HEK293 (cell line): ENCODE measurements around the gene ANKH.

Experiments used
- CTCF ChIA-PET: fragments of 350-600 bp; formaldehyde crosslinking; extraction: SDS; loops from one replicate; lab custom pipeline; 2021; ENCODE audit warnings: antibody characterized with exemption; lab: Yijun Ruan, JAX
- POLR2A ChIA-PET: fragments of 300-600 bp; formaldehyde crosslinking; extraction: SDS; loops from one replicate; lab custom pipeline; 2020; ENCODE audit warnings: antibody characterized with exemption, inconsistent platforms; lab: Yijun Ruan, JAX
- H3K27ac ChIP-seq: fragments of 200-500 bp; sonication (Bioruptor generic); 2 replicates; pipeline ENCODE4 v1.5.1; 2014; ENCODE audit warnings: low read depth, low read length, control low read depth, inconsistent platforms; ENCODE audit errors: extremely low read depth
- H3K36me3 ChIP-seq, 2 experiments: fragments of 200-500 bp in 1 of 2; sonication (Bioruptor generic) in 1 of 2; 1 replicate in 1 of 2; 2 replicates in 1 of 2; pipeline ENCODE4 v1.5.1; 2014 to 2017; ENCODE audit warnings: inconsistent platforms in 2 of 2, low read length in 2 of 2; ENCODE audit not compliant: control insufficient read depth in 2 of 2, insufficient read depth in 1 of 2
- H3K4me1 ChIP-seq: fragments of 200-500 bp; sonication (Bioruptor generic); 2 replicates; pipeline ENCODE4 v1.5.1; 2014; ENCODE audit warnings: mild to moderate bottlenecking, low read length, inconsistent platforms; ENCODE audit not compliant: control insufficient read depth, insufficient read depth
- H3K4me3 ChIP-seq: 2 replicates; pipeline ENCODE4 v1.5.1; 2011; ENCODE audit warnings: low read depth, mild to moderate bottlenecking, control low read depth, low read length, moderate library complexity
- H3K9me3 ChIP-seq: fragments of 200-500 bp; sonication (Bioruptor generic); 2 replicates; pipeline ENCODE4 v1.5.1; 2014; ENCODE audit warnings: low read depth, low read length, inconsistent platforms; ENCODE audit not compliant: control insufficient read depth, insufficient read depth
- ATF2 ChIP-seq: fragments of 450-650 bp; formaldehyde crosslinking; IDR thresholded peaks from 2 replicates; pipeline ENCODE4 v1.5.1; 2016; ENCODE audit warnings: missing biosample characterization, missing genetic modification characterization, low read depth
- GLIS2 ChIP-seq: fragments of 450-650 bp; formaldehyde crosslinking; IDR thresholded peaks from 2 replicates; pipeline ENCODE4 v1.5.1; 2016; ENCODE audit warnings: missing biosample characterization, missing genetic modification characterization
- HIC1 ChIP-seq: fragments of 450-650 bp; formaldehyde crosslinking; IDR thresholded peaks from 2 replicates; pipeline ENCODE4 v1.5.1; 2016; ENCODE audit warnings: missing biosample characterization, missing genetic modification characterization
- HOXC10 ChIP-seq: sonication (generic); formaldehyde crosslinking; IDR thresholded peaks from 2 replicates; pipeline ENCODE4 v1.8.1; 2023; ENCODE audit warnings: mild to moderate bottlenecking, missing genetic modification reagents
- MEIS1 ChIP-seq: sonication (generic); formaldehyde crosslinking; IDR thresholded peaks from 2 replicates; pipeline ENCODE4 v1.8.1; 2022; ENCODE audit warnings: missing genetic modification reagents, mild to moderate bottlenecking, borderline replicate concordance
- OSR2 ChIP-seq: fragments of 450-650 bp; formaldehyde crosslinking; IDR thresholded peaks from 2 replicates; pipeline ENCODE4 v1.5.1; 2016; ENCODE audit warnings: missing biosample characterization, missing genetic modification characterization
- PRDM4 ChIP-seq: fragments of 450-650 bp; formaldehyde crosslinking; IDR thresholded peaks from 2 replicates; pipeline ENCODE4 v1.5.1; 2017; ENCODE audit warnings: missing biosample characterization, missing genetic modification characterization
- PRDM6 ChIP-seq: fragments of 450-650 bp; formaldehyde crosslinking; IDR thresholded peaks from 2 replicates; pipeline ENCODE4 v1.5.1; 2017; ENCODE audit warnings: missing biosample characterization, missing genetic modification characterization
- ZNF132 ChIP-seq: fragments of 450-650 bp; formaldehyde crosslinking; IDR thresholded peaks from 2 replicates; pipeline ENCODE4 v1.5.1; 2017; ENCODE audit warnings: missing biosample characterization, missing genetic modification characterization, borderline replicate concordance
- ZNF140 ChIP-seq: fragments of 450-650 bp; formaldehyde crosslinking; IDR thresholded peaks from 2 replicates; pipeline ENCODE4 v1.5.1; 2016; ENCODE audit warnings: missing biosample characterization, missing genetic modification characterization
- ZNF37A ChIP-seq: fragments of 450-650 bp; IDR thresholded peaks from 2 replicates; pipeline ENCODE4 v1.5.1; 2018; ENCODE audit warnings: missing biosample characterization, missing genetic modification characterization
- ZNF416 ChIP-seq: fragments of 450-650 bp; formaldehyde crosslinking; IDR thresholded peaks from 2 replicates; pipeline ENCODE4 v1.5.1; 2016; ENCODE audit warnings: missing biosample characterization, missing genetic modification characterization
- ZNF529 ChIP-seq: fragments of 450-650 bp; formaldehyde crosslinking; IDR thresholded peaks from 2 replicates; pipeline ENCODE4 v1.5.1; 2017; ENCODE audit warnings: missing genetic modification characterization, missing biosample characterization; ENCODE audit not compliant: insufficient replicate concordance
- ZNF843 ChIP-seq: fragments of 450-650 bp; formaldehyde crosslinking; IDR thresholded peaks from 2 replicates; pipeline ENCODE4 v1.5.1; 2016; ENCODE audit warnings: missing biosample characterization, missing genetic modification characterization

Gene ANKH

GRCh38 chr5:14834584-14835550 lies 36.7 kb downstream of the ANKH start:
- ChIA-PET POLR2A (no interaction called here), CTCF (no interaction called here)
- Histone ChIP-seq H3K4me1 (peaks cover 11% of the 10 kb centered on the region), H3K36me3 (no peaks in the 10 kb centered on the region), H3K27ac (no peak overlapping the region), H3K9me3 (no peaks in the 10 kb centered on the region), H3K4me3 (no peak overlapping the region)
- TF ChIP-seq ATF2 = peak; percentile 87
- TF ChIP-seq GLIS2 (tag by site-specific recombination) = no peak
- peak; percentile 59; the same call in 1 of the 2 replicates for TF ChIP-seq ZNF843
- TF ChIP-seq ZNF529 (tag by site-specific recombination) = no peak
- peak; percentile 41; the same call in 1 of the 2 replicates for TF ChIP-seq PRDM4 (tag by site-specific recombination)
- peak; percentile 36; the same call in 1 of the 2 replicates for TF ChIP-seq OSR2 (tag by site-specific recombination)
- TF ChIP-seq PRDM6 (tag by site-specific recombination) = peak; percentile 88

DNA sequence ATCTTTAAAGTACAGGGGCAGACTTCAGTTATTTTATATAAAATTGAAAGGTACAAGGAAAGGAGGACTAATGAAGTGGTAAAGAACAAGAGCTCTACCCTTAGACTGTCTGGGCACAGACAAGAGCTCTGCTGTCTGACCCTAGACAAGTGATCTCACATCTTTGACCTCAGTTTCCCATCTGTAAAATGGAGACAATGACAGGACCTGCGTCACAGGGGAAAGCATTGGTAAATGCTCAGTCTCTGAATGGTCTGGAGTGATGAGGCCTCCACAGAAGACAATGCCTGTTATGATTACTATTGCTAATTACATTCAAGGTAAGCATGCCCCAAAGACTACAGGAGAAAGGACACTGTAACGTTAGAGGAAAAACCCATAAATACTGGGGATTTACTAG lies 37.5 kb downstream of the ANKH start:
- TF ChIP-seq ZNF37A (no peak), ZNF416 (tag by site-specific recombination) (no peak), HOXC10 (CRISPR knock-in tag) (no peak), MEIS1 (no peak), ZNF132 (tag by site-specific recombination) (no peak), HIC1 (no peak), ZNF140 (no peak)
- H3K4me1 ChIP-seq = peaks cover 11% of the 10 kb centered on the region
- ChIA-PET POLR2A (no interaction called here), CTCF (interaction anchor here (0.5 kb wide), 1 partner anchor 22 kb away, joined by 3 read pairs; no protein-coding TSS in a partner anchor)
- no peaks in the 10 kb centered on the region for H3K36me3 ChIP-seq
- no peak overlapping the region for H3K27ac ChIP-seq
- no peak overlapping the region for H3K4me3 ChIP-seq
- H3K9me3 ChIP-seq = no peaks in the 10 kb centered on the region
